BJ (cell line): ENCODE measurements around the gene TSPY8. TPM values are rescaled to one million over a fixed set of nuclear protein-coding genes. Genes with fewer than 3 reads are reported as not detected.
"Not testable (repeated sequence)": the region's sequence is repeated elsewhere in the genome, so short reads cannot be mapped to it uniquely, and the experiment has no call there.

Source experiments
- CTCF ChIA-PET: fragments of 350-600 bp; formaldehyde crosslinking; extraction: SDS; loops from one replicate; lab custom pipeline; 2021; ENCODE audit warnings: antibody characterized with exemption, inconsistent platforms; lab: Yijun Ruan, JAX
- POLR2A ChIA-PET: fragments of 300-600 bp; sonication (Branson Sonifier 250); formaldehyde crosslinking; extraction: SDS; loops from one replicate; lab custom pipeline; 2021; ENCODE audit warnings: antibody characterized with exemption; lab: Charles Lee
- DNase-seq: peaks from one replicate; pipeline ENCODE4 v3.0.0-alpha.2; 2011; ENCODE audit warnings: low read depth
- H3K27me3 ChIP-seq: 2 replicates; pipeline ENCODE4 v1.6.0; 2011; ENCODE audit warnings: low read length; ENCODE audit not compliant: control insufficient read depth, insufficient read depth
- H3K36me3 ChIP-seq: 2 replicates; pipeline ENCODE4 v1.5.1; 2011; ENCODE audit warnings: low read length; ENCODE audit not compliant: control insufficient read depth, insufficient read depth
- H3K4me3 ChIP-seq: 2 replicates; pipeline ENCODE4 v1.5.1; 2011; ENCODE audit warnings: low read depth, mild to moderate bottlenecking, control low read depth, low read length
- CTCF ChIP-seq: IDR thresholded peaks from 2 replicates; pipeline ENCODE4 v1.5.1; 2011; ENCODE audit warnings: low read depth, mild to moderate bottlenecking, control low read depth, inconsistent platforms, low read length, moderate library complexity; ENCODE audit not compliant: insufficient read depth
- polyA minus RNA-seq: library from RNA; depleted of rRNA, polyadenylated mRNA; stranded (reverse); fragments of >200 nt; gene quantifications from 2 replicates; pipeline ENCODE4 v1.2.3, GENCODE V29; 2011; rRNA and poly(A)+ RNA removed
- polyA plus RNA-seq: library from polyadenylated mRNA; depleted of rRNA; stranded (reverse); fragments of >200 nt; gene quantifications from 2 replicates; pipeline ENCODE4 v1.2.3, GENCODE V29; 2011; rRNA removed
- small RNA-seq: library from RNA; depleted of rRNA; stranded (forward); fragments of <200 nt; gene quantifications from one replicate; pipeline ENCODE3, GENCODE V24; 2012; ENCODE audit warnings: low replicate concordance, low read depth; ENCODE audit not compliant: insufficient read length

TSPY8 gene
- polyA plus RNA-seq (not detected in 2 replicates), polyA minus RNA-seq (not detected in 2 replicates)

GRCh38 chrY:9357497-9357896 lies at the start of gene TSPY8:
TSPY8 (plus strand) TSS chrY:9357797; CDS start chrY:9357843, 46 bp downstream.
- DNase-seq, H3K36me3 ChIP-seq, H3K27me3 ChIP-seq, H3K4me3 ChIP-seq, POLR2A ChIA-PET, CTCF ChIA-PET: not testable (repeated sequence)

- no peak for DNase-seq
- POLR2A ChIA-PET, result no interaction called here
- no peaks in the 10 kb centered on the region for H3K36me3 ChIP-seq
Observed at GRCh38 chrY:9320996-9321395, 36.6 kb upstream of the TSPY8 start.

GRCh38 chrY:9337164-9337563 lies 20.4 kb upstream of the TSPY8 start, which contains the start of gene TSPY4:
TSPY4 (plus strand) TSS chrY:9337464; CDS start chrY:9337510, 46 bp downstream.
- CTCF ChIA-PET, H3K36me3 ChIP-seq, H3K27me3 ChIP-seq, DNase-seq, H3K4me3 ChIP-seq, POLR2A ChIA-PET: not testable (repeated sequence)

More at GRCh38 chrY:9320996-9321395, 36.6 kb upstream of the TSPY8 start:
- H3K4me3 ChIP-seq, result no peak overlapping the region
- H3K27me3 ChIP-seq, result no peaks in the 10 kb centered on the region
- CTCF ChIA-PET, result no interaction called here
- no peak for TF ChIP-seq CTCF

- CTCF ChIA-PET, DNase-seq, H3K27me3 ChIP-seq, POLR2A ChIA-PET, H3K4me3 ChIP-seq, H3K36me3 ChIP-seq: not testable (repeated sequence)
Observed at GRCh38 chrY:9396527-9396926, 38.9 kb downstream of the TSPY8 start.

- POLR2A ChIA-PET, H3K27me3 ChIP-seq, CTCF ChIA-PET, H3K4me3 ChIP-seq, DNase-seq, H3K36me3 ChIP-seq: not testable (repeated sequence)
Observed at GRCh38 chrY:9398121-9398520, 40.5 kb downstream of the TSPY8 start, which contains the start of gene TSPY3. TSPY3 (plus strand) TSS chrY:9398421; CDS start chrY:9398467, 46 bp downstream.

Small RNA genes within 50 kb of the gene (small RNA-seq; reads per million reads assigned to genes)
- gene AC006158.1, result not detected

Other genes starting within 250 kb of the TSPY8 start
- gene TSPY4, start 20.3 kb upstream of the TSPY8 start, polyA plus RNA-seq, result not detected in 2 replicates
- not detected in 2 replicates for gene TSPY3, start 40.6 kb downstream of the TSPY8 start, polyA plus RNA-seq
- not detected in 2 replicates for gene TSPY1, start 109.2 kb downstream of the TSPY8 start, polyA plus RNA-seq
- gene TSPY9, start 129.5 kb downstream of the TSPY8 start, polyA plus RNA-seq, result not detected in 2 replicates
- not detected in 2 replicates for gene TSPY10, start 170.1 kb downstream of the TSPY8 start, polyA plus RNA-seq